ENCODE data around the gene IL1R1. TPM values are rescaled to one million over a fixed set of nuclear protein-coding genes. Genes with fewer than 3 reads are reported as not detected.
A peak's percentile ranks its signal among the peaks of the same experiment; 100 is the strongest.

IL1R1 gene
- total RNA-seq, 1 donor, result 150 TPM

DNA sequence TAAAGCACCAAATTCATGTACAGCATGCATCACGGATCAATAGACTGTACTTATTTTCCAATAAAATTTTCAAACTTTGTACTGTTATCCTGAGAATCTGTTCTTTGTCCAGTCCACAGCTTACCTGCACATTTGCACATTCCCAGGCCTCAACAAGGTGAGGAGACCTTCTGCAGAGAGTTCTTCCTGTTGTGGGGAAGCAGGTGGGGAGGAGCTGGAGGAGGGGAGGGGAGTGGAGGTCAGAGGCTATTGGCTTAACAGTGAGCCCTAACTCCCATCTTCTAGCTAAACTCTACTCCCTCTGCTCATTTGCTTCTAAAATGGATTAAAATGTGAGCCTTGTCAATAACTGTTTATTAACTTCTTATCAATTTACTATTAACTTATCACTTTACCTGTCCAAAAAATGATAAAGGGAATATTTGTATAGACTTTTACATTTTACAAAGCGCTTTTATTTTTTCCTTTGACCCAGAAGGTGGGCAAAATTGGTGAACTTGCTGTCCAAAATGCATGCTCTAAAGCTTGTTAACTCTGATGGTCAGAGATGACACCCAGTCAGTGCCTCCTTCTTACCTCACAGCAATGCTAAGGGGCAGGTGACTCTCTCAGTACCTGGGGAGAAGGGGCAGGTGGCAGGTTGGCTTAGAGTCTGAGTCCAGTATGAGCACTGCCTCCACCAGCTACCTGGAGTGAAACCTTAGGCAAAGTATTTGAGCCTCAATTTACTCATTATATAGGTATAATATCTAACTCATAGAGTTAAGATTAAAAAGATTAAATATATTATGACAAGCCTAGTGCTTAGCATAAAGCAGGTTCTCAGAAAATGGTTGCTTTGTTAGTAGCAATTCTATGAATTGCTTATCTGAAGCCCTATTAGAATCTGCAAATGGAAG, 37.5 kb downstream of the IL1R1 start:
- no peak for DNase-seq (ENCODE audit: low read depth)
- H3K4me3 ChIP-seq (ENCODE audit: low read depth, low read length), result no peak overlapping the region
- TF ChIP-seq, protein P1, sequence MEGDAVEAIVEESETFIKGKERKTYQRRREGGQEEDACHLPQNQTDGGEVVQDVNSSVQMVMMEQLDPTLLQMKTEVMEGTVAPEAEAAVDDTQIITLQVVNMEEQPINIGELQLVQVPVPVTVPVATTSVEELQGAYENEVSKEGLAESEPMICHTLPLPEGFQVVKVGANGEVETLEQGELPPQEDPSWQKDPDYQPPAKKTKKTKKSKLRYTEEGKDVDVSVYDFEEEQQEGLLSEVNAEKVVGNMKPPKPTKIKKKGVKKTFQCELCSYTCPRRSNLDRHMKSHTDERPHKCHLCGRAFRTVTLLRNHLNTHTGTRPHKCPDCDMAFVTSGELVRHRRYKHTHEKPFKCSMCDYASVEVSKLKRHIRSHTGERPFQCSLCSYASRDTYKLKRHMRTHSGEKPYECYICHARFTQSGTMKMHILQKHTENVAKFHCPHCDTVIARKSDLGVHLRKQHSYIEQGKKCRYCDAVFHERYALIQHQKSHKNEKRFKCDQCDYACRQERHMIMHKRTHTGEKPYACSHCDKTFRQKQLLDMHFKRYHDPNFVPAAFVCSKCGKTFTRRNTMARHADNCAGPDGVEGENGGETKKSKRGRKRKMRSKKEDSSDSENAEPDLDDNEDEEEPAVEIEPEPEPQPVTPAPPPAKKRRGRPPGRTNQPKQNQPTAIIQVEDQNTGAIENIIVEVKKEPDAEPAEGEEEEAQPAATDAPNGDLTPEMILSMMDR (IDR thresholded peaks at IDR 0.05; ENCODE audit: insufficient read depth, low read length), result no peak

DNA sequence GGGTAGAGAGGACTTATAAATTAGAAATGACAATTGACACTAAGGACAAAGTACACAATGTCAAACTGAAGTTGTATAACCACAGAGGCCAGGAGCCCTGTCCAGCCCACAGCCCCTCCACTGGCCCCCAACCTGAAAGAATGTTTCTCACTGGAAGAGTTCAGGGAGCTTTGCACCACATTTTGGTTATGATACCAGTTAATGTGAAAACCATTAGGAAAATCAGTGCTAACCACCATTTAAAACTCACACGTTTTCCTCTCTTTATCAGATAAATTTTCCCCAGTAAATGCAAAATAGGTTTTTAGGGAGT, 38.1 kb downstream of the IL1R1 start:
- TF ChIP-seq, protein P1 (IDR thresholded peaks at IDR 0.05; ENCODE audit: insufficient read depth, low read length), result no peak
- no peak overlapping the region for H3K4me3 ChIP-seq (ENCODE audit: low read depth, low read length)
- no peak for DNase-seq (ENCODE audit: low read depth)

DNA sequence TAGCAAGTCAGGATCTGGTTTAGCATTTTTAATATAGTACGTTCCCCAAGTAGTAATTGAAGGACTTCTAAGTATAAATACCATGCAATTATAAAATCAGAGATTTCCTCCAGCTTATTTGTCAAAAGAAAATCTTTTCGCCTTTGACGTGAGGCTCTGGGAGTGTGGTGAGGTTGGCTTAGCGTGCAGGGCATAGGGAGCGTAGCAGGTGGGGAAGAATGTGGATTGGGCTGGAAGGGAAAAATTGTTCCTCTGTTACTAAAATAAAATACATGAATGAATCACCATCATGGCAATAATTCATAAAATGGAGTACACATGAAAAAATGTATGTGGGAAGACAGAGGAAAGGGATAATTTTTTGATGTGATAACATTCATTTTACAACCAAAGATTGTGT, 38.8 kb downstream of the IL1R1 start:
- TF ChIP-seq, protein P1 (IDR thresholded peaks at IDR 0.05; ENCODE audit: insufficient read depth, low read length), result no peak
- no peak overlapping the region for H3K4me3 ChIP-seq (ENCODE audit: low read depth, low read length)
- DNase-seq (ENCODE audit: low read depth), result peak; percentile 40

DNA sequence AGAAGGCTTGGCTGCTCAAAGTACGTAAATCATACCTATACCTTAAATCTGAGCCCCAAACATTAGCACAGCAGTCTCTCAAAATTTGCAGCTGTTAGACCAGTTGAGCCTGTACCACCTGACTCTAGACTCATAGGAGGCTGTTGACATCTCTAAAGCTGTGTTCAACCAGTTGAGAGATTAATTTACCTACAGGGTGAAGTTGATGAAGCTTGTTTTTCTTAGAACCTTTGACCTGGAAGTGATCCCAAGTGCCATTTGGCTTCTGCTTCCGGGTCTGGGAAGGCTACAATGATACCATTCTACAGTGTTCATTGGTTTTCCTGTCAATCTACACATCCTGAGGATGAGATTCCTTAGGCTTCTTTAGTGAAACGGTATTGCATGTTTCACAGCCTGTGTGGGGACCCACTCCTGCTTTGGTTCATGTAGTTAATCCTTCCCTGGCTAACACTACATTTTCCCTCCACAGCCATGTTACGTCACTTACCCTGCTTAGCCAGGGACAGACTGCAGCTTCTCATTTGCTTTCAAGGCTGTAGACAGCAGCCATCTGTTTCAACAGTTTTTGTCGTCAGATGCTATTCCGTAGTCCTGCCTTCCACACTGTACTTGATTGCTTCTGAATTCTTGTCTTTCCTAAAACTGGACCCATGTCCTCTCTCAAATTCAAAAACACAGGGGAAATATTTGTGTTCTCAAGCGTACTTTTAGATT, 39.5 kb downstream of the IL1R1 start:
- no peak overlapping the region for H3K4me3 ChIP-seq (ENCODE audit: low read depth, low read length)
- TF ChIP-seq, protein P1 (IDR thresholded peaks at IDR 0.05; ENCODE audit: insufficient read depth, low read length), result no peak
- peak; percentile 53 for DNase-seq (ENCODE audit: low read depth)

DNA sequence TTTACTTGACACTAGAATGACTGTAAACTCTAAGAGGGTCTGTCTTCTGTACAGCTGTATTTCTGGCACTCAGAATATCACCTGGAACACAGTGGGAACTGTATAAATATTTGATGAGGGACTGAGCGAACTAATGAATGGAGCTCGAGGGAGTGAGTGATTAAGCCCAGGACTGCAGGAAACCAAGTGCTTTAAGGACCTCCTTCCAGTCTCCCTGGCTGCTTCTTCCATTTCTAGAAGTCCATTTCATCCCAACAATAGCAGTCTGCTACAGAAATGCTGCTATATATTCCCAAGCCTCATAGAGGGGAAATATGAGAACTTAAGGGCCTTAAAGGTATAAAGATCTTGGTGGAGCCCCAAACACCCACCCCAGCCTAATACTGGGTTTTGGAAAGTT, 41.5 kb downstream of the IL1R1 start:
- no peak overlapping the region for H3K4me3 ChIP-seq (ENCODE audit: low read depth, low read length)
- peak; percentile 29 for DNase-seq (ENCODE audit: low read depth)
- TF ChIP-seq, protein P1 (IDR thresholded peaks at IDR 0.05; ENCODE audit: insufficient read depth, low read length), result no peak

DNA sequence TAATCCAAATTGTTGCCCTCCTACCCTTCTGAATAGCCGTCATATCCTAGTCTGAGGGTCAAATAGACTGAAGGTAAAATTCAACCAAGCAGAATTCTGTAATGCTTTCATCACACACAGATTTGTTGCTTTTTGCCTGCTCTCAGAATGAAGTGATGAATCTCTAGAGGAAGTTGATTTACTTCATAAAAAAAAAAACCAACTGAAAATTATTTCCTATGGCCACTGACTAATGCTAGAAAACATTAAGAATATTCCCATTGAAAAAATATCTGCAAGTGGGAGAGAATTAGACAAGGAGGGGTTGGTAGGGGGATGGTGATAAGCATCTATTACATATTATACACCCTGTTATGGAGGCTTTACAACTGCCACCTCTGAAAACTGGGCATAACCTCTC, 42.0 kb downstream of the IL1R1 start:
- TF ChIP-seq, protein P1 (IDR thresholded peaks at IDR 0.05; ENCODE audit: insufficient read depth, low read length), result no peak
- no peak overlapping the region for H3K4me3 ChIP-seq (ENCODE audit: low read depth, low read length)
- peak; percentile 32 for DNase-seq (ENCODE audit: low read depth)

All from fibroblast of the aortic adventitia (primary cell).